Panc1 (cell line): ENCODE results near the gene VOPP1.

Source experiments
- CTCF ChIP-seq: fragments of 450-650 bp; IDR thresholded peaks from 2 replicates; pipeline ENCODE4 v1.5.1; 2017; ENCODE audit warnings: mild to moderate bottlenecking
- TCF7L2 ChIP-seq: IDR thresholded peaks from 2 replicates; pipeline ENCODE4 v1.6.1; 2011; ENCODE audit warnings: mild to moderate bottlenecking, low read depth, low read length, inconsistent platforms

- TF ChIP-seq CTCF, result no peak
- no peak for TF ChIP-seq TCF7L2
These were observed 67.2 kb downstream of the VOPP1 start for GRCh38 chr7:55504967-55505658.
